HG03571 (cell line): ENCODE measurements around the gene MAIP1.
"Not testable (repeated sequence)": the region's sequence is repeated elsewhere in the genome, so short reads cannot be mapped to it uniquely, and the experiment has no call there.

Experiments
- ATAC-seq: cut with Tn5 transposase; IDR thresholded peaks from one replicate; pipeline ENCODE4 v1.9.1; 2021; ENCODE audit not compliant: unreplicated experiment

MAIP1 gene

GRCh38 chr2:199955339-199956061 lies at the start of gene MAIP1, which contains the start of gene TYW5:
Gene MAIP1 (plus strand): TSS chr2:199955582. CDS start chr2:199955799, 217 bp downstream.
Gene TYW5 (minus strand): TSS chr2:199955491. CDS start chr2:199955470, 21 bp downstream.
- peak; percentile 84 for ATAC-seq

GRCh38 chr2:199907008-199907714 lies 48.2 kb upstream of the MAIP1 start:
- no peak for ATAC-seq

- no peak for ATAC-seq
These were observed 44.9 kb upstream of the MAIP1 start for GRCh38 chr2:199910338-199911051.

- peak; percentile 88 for ATAC-seq
These were observed 44.1 kb upstream of the MAIP1 start, which contains the start of gene C2orf69 for GRCh38 chr2:199911052-199911876. Gene C2orf69 (plus strand): TSS chr2:199911293. CDS start chr2:199911439, 146 bp downstream.

DNA sequence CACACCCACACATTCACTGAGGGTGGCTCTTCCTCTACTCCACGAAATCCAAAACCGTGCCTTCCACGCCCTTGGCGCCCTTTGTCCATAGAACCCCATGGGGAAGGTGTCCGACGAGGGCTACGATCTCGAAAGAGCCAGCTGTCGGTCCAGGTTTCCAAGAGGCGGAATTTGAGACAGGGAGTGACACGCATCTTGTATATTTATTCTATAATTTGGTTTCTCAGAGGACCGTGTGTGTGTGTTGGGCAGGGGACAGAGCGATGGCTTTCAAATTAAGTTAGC lies 43.6 kb upstream of the MAIP1 start:
- no peak for ATAC-seq

GRCh38 chr2:199912553-199913114 lies 42.7 kb upstream of the MAIP1 start:
- ATAC-seq: not testable (repeated sequence)

DNA sequence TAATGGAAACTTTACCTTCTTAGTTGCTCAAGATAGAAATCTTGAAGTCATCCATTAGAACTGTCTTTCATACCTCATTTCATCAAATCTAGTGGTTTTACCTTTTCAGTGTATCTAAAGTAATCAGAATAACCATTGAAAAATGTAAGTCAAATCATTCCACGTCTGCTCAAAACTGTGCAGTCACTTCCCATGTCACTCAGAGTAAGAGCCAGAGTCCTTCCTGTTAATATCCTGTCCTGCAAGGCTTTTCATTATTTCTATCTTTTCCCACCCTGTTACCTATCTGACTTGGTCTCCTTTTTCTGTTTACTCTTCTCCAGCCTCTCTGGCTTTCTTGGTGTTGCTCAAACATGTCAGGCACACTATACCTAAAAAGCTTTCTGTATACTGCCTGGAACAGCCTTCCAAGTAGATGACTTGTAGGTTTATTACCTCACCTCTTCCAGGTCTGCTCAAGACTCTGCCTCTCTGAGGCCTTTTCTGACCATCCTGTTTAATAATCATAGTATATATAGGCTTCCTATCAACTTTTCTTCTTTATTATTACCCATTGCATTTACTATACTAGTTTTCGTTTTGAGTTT lies 40.9 kb upstream of the MAIP1 start:
- no peak for ATAC-seq

DNA sequence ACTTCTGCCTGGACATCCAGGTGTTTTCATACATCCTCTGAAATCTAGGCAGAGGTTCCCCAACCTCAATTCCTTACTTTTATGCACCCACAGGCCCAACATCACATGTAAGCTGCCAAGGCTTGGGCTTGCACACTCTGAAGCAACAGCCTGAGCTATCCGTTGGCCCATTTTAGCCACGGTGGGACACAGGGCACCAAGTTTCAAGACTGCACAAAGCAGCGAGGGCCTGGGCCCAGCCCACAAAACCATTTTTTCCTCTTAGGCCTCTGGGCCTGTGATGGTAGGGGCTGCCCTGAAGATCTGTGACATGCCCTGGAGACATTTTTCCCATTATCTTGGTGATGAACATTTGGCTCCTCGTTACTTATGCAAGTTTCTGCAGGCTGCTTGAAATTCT lies 38.4 kb upstream of the MAIP1 start:
- ATAC-seq: no peak

GRCh38 chr2:199922856-199923255 lies 32.5 kb upstream of the MAIP1 start:
- no peak for ATAC-seq

GRCh38 chr2:199923924-199924323 lies 31.5 kb upstream of the MAIP1 start:
- ATAC-seq: no peak

GRCh38 chr2:199926806-199927205 lies 28.6 kb upstream of the MAIP1 start:
- ATAC-seq: no peak

- ATAC-seq: no peak
These were observed 27.2 kb upstream of the MAIP1 start for GRCh38 chr2:199928226-199928625.

DNA sequence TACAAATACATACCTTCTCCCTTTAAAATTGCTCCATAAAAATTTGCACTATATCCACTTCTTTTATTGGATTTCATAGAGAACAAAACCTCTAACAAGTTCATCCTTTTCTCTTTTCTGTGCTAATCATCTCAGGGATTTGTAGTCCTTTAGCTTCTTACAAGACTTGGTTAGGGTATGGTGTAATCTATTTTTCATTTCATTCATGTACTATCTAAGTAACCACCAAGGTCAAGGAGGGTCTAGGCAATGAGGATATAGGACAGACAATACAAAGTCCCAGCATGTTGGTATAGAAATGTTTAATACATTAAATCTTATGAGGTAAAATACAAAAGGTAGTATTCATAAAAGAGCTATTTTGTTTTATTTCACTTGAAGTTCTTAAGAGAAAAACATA lies 26.8 kb upstream of the MAIP1 start:
- no peak for ATAC-seq

- ATAC-seq: no peak
These were observed 26.1 kb upstream of the MAIP1 start for GRCh38 chr2:199929262-199929661.

- ATAC-seq: no peak
These were observed 23.0 kb upstream of the MAIP1 start for GRCh38 chr2:199932312-199932855.

DNA sequence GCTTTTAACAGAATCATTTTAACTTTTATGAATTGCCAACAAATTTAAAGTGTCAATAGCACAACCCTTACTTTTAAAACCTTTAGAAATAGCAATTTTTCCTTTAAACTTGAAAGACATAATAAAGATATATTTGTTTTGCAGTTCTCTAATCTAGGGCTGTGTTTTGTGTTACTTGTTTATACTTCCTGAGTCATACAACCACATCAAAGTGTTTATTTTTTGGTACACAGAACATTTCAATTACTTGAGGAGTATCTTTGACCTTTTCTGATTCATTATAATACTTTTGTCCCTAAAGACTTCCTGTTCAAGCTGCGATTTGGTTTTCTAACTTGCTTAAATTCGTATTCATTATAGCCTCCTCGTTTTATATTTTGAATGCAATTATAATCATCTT lies 21.9 kb upstream of the MAIP1 start:
- ATAC-seq: no peak

DNA sequence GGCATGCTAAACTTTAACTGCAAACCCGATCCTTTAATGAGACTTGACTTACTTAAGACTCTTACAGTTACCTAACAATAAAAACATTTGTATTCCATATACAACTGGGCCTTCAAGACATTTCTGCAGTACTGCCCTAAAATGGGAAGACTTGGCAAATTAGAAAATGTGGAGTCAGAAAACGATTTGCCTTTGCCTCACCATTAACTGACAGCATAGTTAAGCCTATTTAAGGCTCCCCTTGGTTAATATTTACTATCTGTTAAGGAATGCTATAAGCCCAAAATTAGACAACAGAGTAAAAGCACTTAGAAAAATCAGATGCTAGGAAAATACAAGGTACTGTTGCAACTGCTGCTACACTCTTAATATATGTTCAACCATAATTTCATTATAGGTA lies 18.8 kb upstream of the MAIP1 start:
- no peak for ATAC-seq

GRCh38 chr2:199940373-199940772 lies 15.0 kb upstream of the MAIP1 start:
- ATAC-seq: no peak

DNA sequence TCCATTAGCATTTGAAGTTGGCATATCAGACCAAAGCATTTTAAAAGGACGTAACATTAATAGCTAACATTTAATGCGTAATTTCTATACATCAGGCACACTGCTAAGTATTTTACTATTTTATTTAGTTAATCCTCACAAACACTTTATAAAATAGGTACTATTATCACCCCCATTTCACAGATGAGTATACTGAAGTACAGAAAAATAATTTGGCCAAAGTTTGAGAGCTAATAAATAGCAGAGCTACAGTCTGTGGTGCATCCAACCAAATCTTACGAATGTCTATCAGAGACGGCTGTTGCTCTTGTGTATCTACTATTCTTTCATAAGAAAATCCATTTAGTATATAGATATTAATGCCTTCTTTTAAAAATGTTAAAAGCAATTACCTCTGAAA lies 12.0 kb upstream of the MAIP1 start:
- ATAC-seq: no peak

GRCh38 chr2:199946196-199946595 lies 9.2 kb upstream of the MAIP1 start:
- ATAC-seq: no peak
